WTC11 (cell line): ENCODE data around the gene EIF4G3. TPM values are rescaled to one million over a fixed set of nuclear protein-coding genes. Genes with fewer than 3 reads are reported as not detected.

ENCODE experiments used
- ATAC-seq: fragments of 200-7000 bp; cut with Tn5 transposase; 2 replicates; pipeline ENCODE4 v1.10.0; 2021; ENCODE audit warnings: mild to moderate bottlenecking, moderate library complexity
- CTCF ChIA-PET: fragments of 300-600 bp; sonication (Branson Sonifier 250); formaldehyde crosslinking; loops from one replicate; lab custom pipeline; 2021; ENCODE audit warnings: antibody characterized with exemption; lab: Charles Lee
- POLR2A ChIA-PET: fragments of 350-600 bp; sonication (Branson Sonifier 250); formaldehyde crosslinking; loops from one replicate; lab custom pipeline; 2021; ENCODE audit warnings: antibody characterized with exemption; lab: Charles Lee
- DNase-seq: peaks from one replicate; pipeline ENCODE4 v3.0.0; 2021; ENCODE audit warnings: low spot score
- H3K27ac Mint-ChIP-seq: 2 replicates; pipeline ENCODE4 v1.8.0; 2021; ENCODE audit warnings: mixed read lengths
- H3K27me3 Mint-ChIP-seq: 2 replicates; pipeline ENCODE4 v1.8.0; 2021; ENCODE audit warnings: low read depth, mild to moderate bottlenecking, moderate library complexity, mixed read lengths
- H3K36me3 Mint-ChIP-seq: 2 replicates; pipeline ENCODE4 v1.8.0; 2021; ENCODE audit warnings: mixed read lengths
- H3K4me1 Mint-ChIP-seq: 2 replicates; pipeline ENCODE4 v1.8.0; 2022; ENCODE audit warnings: mixed read lengths
- H3K4me3 Mint-ChIP-seq: 2 replicates; pipeline ENCODE4 v1.8.0; 2021; ENCODE audit warnings: mild to moderate bottlenecking, moderate library complexity, mixed read lengths
- H3K9me3 Mint-ChIP-seq: 2 replicates; pipeline ENCODE4 v1.8.0; 2021; ENCODE audit warnings: mixed read lengths
- CREM ChIP-seq: sonication (generic); formaldehyde crosslinking; IDR thresholded peaks from 2 replicates; pipeline ENCODE4 v1.8.1; 2022; ENCODE audit warnings: mild to moderate bottlenecking, missing genetic modification reagents, moderate library complexity
- MAX ChIP-seq: sonication (generic); formaldehyde crosslinking; IDR thresholded peaks from 2 replicates; pipeline ENCODE4 v1.8.0; 2022; ENCODE audit warnings: mild to moderate bottlenecking, missing genetic modification reagents
- MLX ChIP-seq: sonication (generic); formaldehyde crosslinking; IDR thresholded peaks from 2 replicates; pipeline ENCODE4 v1.8.1; 2023; ENCODE audit warnings: mild to moderate bottlenecking, missing genetic modification reagents, moderate library complexity
- MYBL2 ChIP-seq: sonication (generic); formaldehyde crosslinking; IDR thresholded peaks from 2 replicates; pipeline ENCODE4 v1.8.1; 2023; ENCODE audit warnings: mild to moderate bottlenecking, moderate library complexity, missing genetic modification reagents
- RORB ChIP-seq: fragments of 250-450 bp; sonication (Bioruptor Pico); IDR thresholded peaks from 2 replicates; pipeline ENCODE4 v1.9.0; 2021; ENCODE audit warnings: mild to moderate bottlenecking
- ZBTB21 ChIP-seq: sonication (generic); formaldehyde crosslinking; IDR thresholded peaks from 2 replicates; pipeline ENCODE4 v1.8.1; 2023; ENCODE audit warnings: mild to moderate bottlenecking, missing genetic modification reagents, borderline replicate concordance
- ZNF138 ChIP-seq: sonication (generic); formaldehyde crosslinking; conservative IDR thresholded peaks from 2 replicates; pipeline ENCODE4 v1.8.1; 2022; ENCODE audit warnings: mild to moderate bottlenecking, moderate library complexity, missing genetic modification reagents
- ZNF281 ChIP-seq: sonication (generic); formaldehyde crosslinking; IDR thresholded peaks from 2 replicates; pipeline ENCODE4 v1.8.0; 2023; ENCODE audit warnings: mild to moderate bottlenecking, missing genetic modification reagents
- ZNF396 ChIP-seq: fragments of 250-450 bp; sonication (Bioruptor Pico); IDR thresholded peaks from 2 replicates; pipeline ENCODE4 v1.8.0; 2021; ENCODE audit warnings: mild to moderate bottlenecking, moderate library complexity, borderline replicate concordance
- total RNA-seq: library from RNA; stranded (reverse); gene quantifications from 3 replicates; pipeline ENCODE4 v1.2.3, GENCODE V29; 2021
- TF ChIP-seq, protein P1 (sequence below): sonication (generic); formaldehyde crosslinking; IDR thresholded peaks from 2 replicates; pipeline ENCODE4 v1.8.0; 2022; ENCODE audit warnings: mild to moderate bottlenecking, missing genetic modification reagents
- TF ChIP-seq, protein P2 (sequence below): sonication (generic); formaldehyde crosslinking; IDR thresholded peaks from 2 replicates; pipeline ENCODE4 v1.8.0; 2023; ENCODE audit warnings: missing genetic modification reagents, mild to moderate bottlenecking, borderline replicate concordance
- TF ChIP-seq, protein P3 (sequence below): sonication (generic); formaldehyde crosslinking; IDR thresholded peaks from 2 replicates; pipeline ENCODE4 v1.8.1; 2023; ENCODE audit warnings: mild to moderate bottlenecking, moderate library complexity, missing genetic modification reagents
- TF ChIP-seq, protein P4 (sequence below): sonication (generic); formaldehyde crosslinking; conservative IDR thresholded peaks from 2 replicates; pipeline ENCODE4 v1.8.1; 2022; ENCODE audit warnings: mild to moderate bottlenecking, missing genetic modification reagents
- TF ChIP-seq, protein P5 (sequence below): fragments of 250-450 bp; sonication (Bioruptor Pico); IDR thresholded peaks from 2 replicates; pipeline ENCODE4 v1.9.0; 2021; ENCODE audit warnings: mild to moderate bottlenecking

EIF4G3 gene
- total RNA-seq, 1 experiment from 2014 or later = 77.7 TPM

- ChIA-PET CTCF (no interaction called here), POLR2A (no interaction called here)
- Mint-ChIP-seq H3K9me3 (no peaks in the 10 kb centered on the region), H3K36me3 (no peaks in the 10 kb centered on the region), H3K4me1 (peaks cover 21% of the 10 kb centered on the region; the same call in 1 of the 2 replicates), H3K4me3 (no peak overlapping the region), H3K27me3 (no peaks in the 10 kb centered on the region), H3K27ac (no peak overlapping the region)
- ATAC-seq = no peak
- no peak for TF ChIP-seq MAX (CRISPR knock-in tag)
- no peak for TF ChIP-seq ZNF281 (CRISPR knock-in tag)
- TF ChIP-seq, protein P1, sequence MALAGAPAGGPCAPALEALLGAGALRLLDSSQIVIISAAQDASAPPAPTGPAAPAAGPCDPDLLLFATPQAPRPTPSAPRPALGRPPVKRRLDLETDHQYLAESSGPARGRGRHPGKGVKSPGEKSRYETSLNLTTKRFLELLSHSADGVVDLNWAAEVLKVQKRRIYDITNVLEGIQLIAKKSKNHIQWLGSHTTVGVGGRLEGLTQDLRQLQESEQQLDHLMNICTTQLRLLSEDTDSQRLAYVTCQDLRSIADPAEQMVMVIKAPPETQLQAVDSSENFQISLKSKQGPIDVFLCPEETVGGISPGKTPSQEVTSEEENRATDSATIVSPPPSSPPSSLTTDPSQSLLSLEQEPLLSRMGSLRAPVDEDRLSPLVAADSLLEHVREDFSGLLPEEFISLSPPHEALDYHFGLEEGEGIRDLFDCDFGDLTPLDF (CRISPR knock-in tag) = no peak
- TF ChIP-seq ZBTB21 (CRISPR knock-in tag) = no peak
- no peak for TF ChIP-seq ZNF396 (CRISPR knock-in tag)
- TF ChIP-seq, protein P2, sequence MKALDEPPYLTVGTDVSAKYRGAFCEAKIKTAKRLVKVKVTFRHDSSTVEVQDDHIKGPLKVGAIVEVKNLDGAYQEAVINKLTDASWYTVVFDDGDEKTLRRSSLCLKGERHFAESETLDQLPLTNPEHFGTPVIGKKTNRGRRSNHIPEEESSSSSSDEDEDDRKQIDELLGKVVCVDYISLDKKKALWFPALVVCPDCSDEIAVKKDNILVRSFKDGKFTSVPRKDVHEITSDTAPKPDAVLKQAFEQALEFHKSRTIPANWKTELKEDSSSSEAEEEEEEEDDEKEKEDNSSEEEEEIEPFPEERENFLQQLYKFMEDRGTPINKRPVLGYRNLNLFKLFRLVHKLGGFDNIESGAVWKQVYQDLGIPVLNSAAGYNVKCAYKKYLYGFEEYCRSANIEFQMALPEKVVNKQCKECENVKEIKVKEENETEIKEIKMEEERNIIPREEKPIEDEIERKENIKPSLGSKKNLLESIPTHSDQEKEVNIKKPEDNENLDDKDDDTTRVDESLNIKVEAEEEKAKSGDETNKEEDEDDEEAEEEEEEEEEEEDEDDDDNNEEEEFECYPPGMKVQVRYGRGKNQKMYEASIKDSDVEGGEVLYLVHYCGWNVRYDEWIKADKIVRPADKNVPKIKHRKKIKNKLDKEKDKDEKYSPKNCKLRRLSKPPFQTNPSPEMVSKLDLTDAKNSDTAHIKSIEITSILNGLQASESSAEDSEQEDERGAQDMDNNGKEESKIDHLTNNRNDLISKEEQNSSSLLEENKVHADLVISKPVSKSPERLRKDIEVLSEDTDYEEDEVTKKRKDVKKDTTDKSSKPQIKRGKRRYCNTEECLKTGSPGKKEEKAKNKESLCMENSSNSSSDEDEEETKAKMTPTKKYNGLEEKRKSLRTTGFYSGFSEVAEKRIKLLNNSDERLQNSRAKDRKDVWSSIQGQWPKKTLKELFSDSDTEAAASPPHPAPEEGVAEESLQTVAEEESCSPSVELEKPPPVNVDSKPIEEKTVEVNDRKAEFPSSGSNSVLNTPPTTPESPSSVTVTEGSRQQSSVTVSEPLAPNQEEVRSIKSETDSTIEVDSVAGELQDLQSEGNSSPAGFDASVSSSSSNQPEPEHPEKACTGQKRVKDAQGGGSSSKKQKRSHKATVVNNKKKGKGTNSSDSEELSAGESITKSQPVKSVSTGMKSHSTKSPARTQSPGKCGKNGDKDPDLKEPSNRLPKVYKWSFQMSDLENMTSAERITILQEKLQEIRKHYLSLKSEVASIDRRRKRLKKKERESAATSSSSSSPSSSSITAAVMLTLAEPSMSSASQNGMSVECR (CRISPR knock-in tag) = no peak
- no peak for TF ChIP-seq ZNF138 (CRISPR knock-in tag)
- TF ChIP-seq, protein P3, sequence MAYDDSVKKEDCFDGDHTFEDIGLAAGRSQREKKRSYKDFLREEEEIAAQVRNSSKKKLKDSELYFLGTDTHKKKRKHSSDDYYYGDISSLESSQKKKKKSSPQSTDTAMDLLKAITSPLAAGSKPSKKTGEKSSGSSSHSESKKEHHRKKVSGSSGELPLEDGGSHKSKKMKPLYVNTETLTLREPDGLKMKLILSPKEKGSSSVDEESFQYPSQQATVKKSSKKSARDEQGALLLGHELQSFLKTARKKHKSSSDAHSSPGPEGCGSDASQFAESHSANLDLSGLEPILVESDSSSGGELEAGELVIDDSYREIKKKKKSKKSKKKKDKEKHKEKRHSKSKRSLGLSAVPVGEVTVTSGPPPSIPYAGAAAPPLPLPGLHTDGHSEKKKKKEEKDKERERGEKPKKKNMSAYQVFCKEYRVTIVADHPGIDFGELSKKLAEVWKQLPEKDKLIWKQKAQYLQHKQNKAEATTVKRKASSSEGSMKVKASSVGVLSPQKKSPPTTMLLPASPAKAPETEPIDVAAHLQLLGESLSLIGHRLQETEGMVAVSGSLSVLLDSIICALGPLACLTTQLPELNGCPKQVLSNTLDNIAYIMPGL (CRISPR knock-in tag) = no peak
- TF ChIP-seq, protein P4, sequence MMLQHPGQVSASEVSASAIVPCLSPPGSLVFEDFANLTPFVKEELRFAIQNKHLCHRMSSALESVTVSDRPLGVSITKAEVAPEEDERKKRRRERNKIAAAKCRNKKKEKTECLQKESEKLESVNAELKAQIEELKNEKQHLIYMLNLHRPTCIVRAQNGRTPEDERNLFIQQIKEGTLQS (CRISPR knock-in tag) = no peak
- TF ChIP-seq MLX (CRISPR knock-in tag) = no peak
- no peak for TF ChIP-seq RORB (CRISPR knock-in tag)
- TF ChIP-seq, protein P5, sequence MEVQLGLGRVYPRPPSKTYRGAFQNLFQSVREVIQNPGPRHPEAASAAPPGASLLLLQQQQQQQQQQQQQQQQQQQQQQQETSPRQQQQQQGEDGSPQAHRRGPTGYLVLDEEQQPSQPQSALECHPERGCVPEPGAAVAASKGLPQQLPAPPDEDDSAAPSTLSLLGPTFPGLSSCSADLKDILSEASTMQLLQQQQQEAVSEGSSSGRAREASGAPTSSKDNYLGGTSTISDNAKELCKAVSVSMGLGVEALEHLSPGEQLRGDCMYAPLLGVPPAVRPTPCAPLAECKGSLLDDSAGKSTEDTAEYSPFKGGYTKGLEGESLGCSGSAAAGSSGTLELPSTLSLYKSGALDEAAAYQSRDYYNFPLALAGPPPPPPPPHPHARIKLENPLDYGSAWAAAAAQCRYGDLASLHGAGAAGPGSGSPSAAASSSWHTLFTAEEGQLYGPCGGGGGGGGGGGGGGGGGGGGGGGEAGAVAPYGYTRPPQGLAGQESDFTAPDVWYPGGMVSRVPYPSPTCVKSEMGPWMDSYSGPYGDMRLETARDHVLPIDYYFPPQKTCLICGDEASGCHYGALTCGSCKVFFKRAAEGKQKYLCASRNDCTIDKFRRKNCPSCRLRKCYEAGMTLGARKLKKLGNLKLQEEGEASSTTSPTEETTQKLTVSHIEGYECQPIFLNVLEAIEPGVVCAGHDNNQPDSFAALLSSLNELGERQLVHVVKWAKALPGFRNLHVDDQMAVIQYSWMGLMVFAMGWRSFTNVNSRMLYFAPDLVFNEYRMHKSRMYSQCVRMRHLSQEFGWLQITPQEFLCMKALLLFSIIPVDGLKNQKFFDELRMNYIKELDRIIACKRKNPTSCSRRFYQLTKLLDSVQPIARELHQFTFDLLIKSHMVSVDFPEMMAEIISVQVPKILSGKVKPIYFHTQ (CRISPR knock-in tag) = no peak
- no peak for TF ChIP-seq CREM (CRISPR knock-in tag)
- TF ChIP-seq MYBL2 (CRISPR knock-in tag) = no peak
- DNase-seq = no peak
These were observed 176.5 kb downstream of the EIF4G3 start for GRCh38 chr1:21000245-21000594.
